Transverse colon (tissue), 4 donors: ENCODE measurements around the gene MYBL2. TPM values are rescaled to one million over a fixed set of nuclear protein-coding genes. Genes with fewer than 3 reads are reported as not detected.

Experiments
- DNase-seq: peaks from one replicate; pipeline ENCODE4 v3.0.0-alpha.2; 2019
- H3K27ac ChIP-seq, 4 donors: fragments of 200-600 bp; sonication (generic); 2 replicates each; pipeline ENCODE4 v1.5.1; 2016 to 2018; ENCODE audit warnings: inconsistent platforms in 4 of 4
- H3K27me3 ChIP-seq: fragments of 200-600 bp; sonication (generic); 2 replicates; pipeline ENCODE4 v1.5.1; 2017; ENCODE audit warnings: inconsistent platforms
- H3K36me3 ChIP-seq, 4 donors: fragments of 200-600 bp; sonication (generic); 2 replicates each; pipeline ENCODE4 v1.5.1; 2017 to 2019; ENCODE audit warnings: inconsistent platforms in 4 of 4
- H3K4me1 ChIP-seq, 4 donors: fragments of 200-600 bp; sonication (generic); 2 replicates each; pipeline ENCODE4 v1.5.1; 2017 to 2020; ENCODE audit warnings: inconsistent platforms in 4 of 4
- H3K4me3 ChIP-seq, 4 donors: fragments of 200-600 bp; sonication (generic); 1 replicate in 1 of 4; 2 replicates in 3 of 4; pipeline versions ENCODE4 v1.5.1 to v1.6.1; 2017 to 2019; ENCODE audit warnings: inconsistent platforms in 4 of 4
- H3K9me3 ChIP-seq, 2 donors: fragments of 200-600 bp; sonication (generic); 2 replicates each; pipeline ENCODE4 v1.5.1; 2017 to 2019; ENCODE audit warnings: inconsistent platforms in 2 of 2
- CTCF ChIP-seq, 5 experiments: fragments of 200-600 bp in 3 of 5; fragments of 450-650 bp in 2 of 5; sonication (generic) in 3 of 5; IDR thresholded peaks; 1 replicate in 2 of 5; 2 replicates in 3 of 5; pipeline ENCODE4 v1.5.1; 2016 to 2017; ENCODE audit warnings: antibody characterized with exemption in 5 of 5, inconsistent platforms in 3 of 5, mild to moderate bottlenecking in 2 of 5, moderate library complexity in 1 of 5
- EP300 ChIP-seq: sonication (generic); formaldehyde crosslinking; IDR thresholded peaks from one replicate; pipeline ENCODE4 v1.6.1; 2017; ENCODE audit warnings: antibody characterized with exemption, low read depth
- POLR2A ChIP-seq: fragments of 450-650 bp; IDR thresholded peaks from one replicate; pipeline ENCODE4 v1.6.1; 2016; ENCODE audit warnings: antibody characterized with exemption, mild to moderate bottlenecking, moderate library complexity
- POLR2AphosphoS5 ChIP-seq, 3 donors: sonication (generic); formaldehyde crosslinking; IDR thresholded peaks; one replicate each; pipeline ENCODE4 v1.6.1; 2016; ENCODE audit warnings: antibody characterized with exemption in 3 of 3
- WGBS, 2 donors: methylation state at CpG; one replicate each; pipeline ENCODE4 v1.1.5; 2018; ENCODE audit warnings: low coverage in 1 of 2; 5-methylcytosine and 5-hydroxymethylcytosine counted together
- in situ Hi-C, 4 donors: fragments of 200-750 bp; cut with MboI; loops; one replicate each; pipeline versions ENCODE4 v1.15.0 to v1.15.1; 2017; ENCODE audit warnings: low sequenced_read_pairs in 3 of 4, low pct_ligation_motif_present in 1 of 4, low pct_unique_long_range_greater_than_20kb in 1 of 4
- intact Hi-C: fragments of 100-400 bp; cut with DNase I; formaldehyde crosslinking; loops from one replicate; pipeline ENCODE4 v1.15.1; 2023; ENCODE audit warnings: low total_unique reads
- total RNA-seq, 4 donors: library from RNA; depleted of rRNA; stranded (reverse); fragments of >200 nt; gene quantifications; one replicate each; pipeline ENCODE4 v1.1.0, GENCODE V29; 2016

Gene MYBL2
- total RNA-seq, 4 donors from 2014 or later, result 1.1 to 134 (median 2.2) TPM

- DNase-seq, result no peak
- Histone ChIP-seq H3K4me3 (no peak overlapping the region), H3K9me3 (no peaks in the 10 kb centered on the region), H3K27me3 (no peaks in the 10 kb centered on the region), H3K27ac (no peak overlapping the region), H3K36me3 (no peaks in the 10 kb centered on the region), H3K4me1 (no peaks in the 10 kb centered on the region)
- 96 to 98% methylated on average over 3 of the region's 3 CpGs for WGBS, 2 donors
- TF ChIP-seq POLR2AphosphoS5 (IDR thresholded peaks at IDR 0.05) (no peak), CTCF (IDR thresholded peaks at IDR 0.05) (no peak), POLR2A (no peak), EP300 (no peak)
- in situ Hi-C loops, result loop anchor here in 3 of 4 donors (10.0 to 25.0 kb wide), 3 partner anchors 160 to 257 kb away; no protein-coding TSS in a partner anchor
- intact Hi-C loops, result no loop called here
Observed at GRCh38 chr20:43694763-43695162, 27.8 kb downstream of the MYBL2 start.

- H3K4me3 ChIP-seq, result no peak overlapping the region
- in situ Hi-C loops, result loop anchor here in 3 of 4 donors (10.0 to 25.0 kb wide), 3 partner anchors 161 to 258 kb away; no protein-coding TSS in a partner anchor
Observed at GRCh38 chr20:43695571-43695970, 28.7 kb downstream of the MYBL2 start.

GRCh38 chr20:43699941-43700565 is 33.1 kb downstream of the MYBL2 start:
- in situ Hi-C loops, result loop anchor here in 3 of 4 donors (10.0 to 25.0 kb wide), 3 partner anchors 165 to 263 kb away; no protein-coding TSS in a partner anchor
- intact Hi-C loops, result no loop called here

More at GRCh38 chr20:43695571-43695970, 28.7 kb downstream of the MYBL2 start:
- WGBS, 2 donors, result 90% methylated on average over 2 to 8 of the region's 8 CpGs
- no peaks in the 10 kb centered on the region for H3K4me1 ChIP-seq
- no peaks in the 10 kb centered on the region for H3K9me3 ChIP-seq
- DNase-seq, result no peak
- intact Hi-C loops, result no loop called here
- H3K27me3 ChIP-seq, result no peaks in the 10 kb centered on the region
- TF ChIP-seq POLR2A, result no peak
- no peak for TF ChIP-seq POLR2AphosphoS5 (IDR thresholded peaks at IDR 0.05)
- no peak for TF ChIP-seq EP300
- TF ChIP-seq CTCF (IDR thresholded peaks at IDR 0.05), result no peak
- H3K36me3 ChIP-seq, result no peaks in the 10 kb centered on the region
- H3K27ac ChIP-seq, result no peak overlapping the region

GRCh38 chr20:43700627-43701026 is 33.7 kb downstream of the MYBL2 start:
- in situ Hi-C loops (no loop called here), intact Hi-C loops (no loop called here)
- no peak overlapping the region for H3K4me3 ChIP-seq

More at GRCh38 chr20:43699941-43700565, 33.1 kb downstream of the MYBL2 start:
- Histone ChIP-seq H3K36me3 (no peaks in the 10 kb centered on the region), H3K27me3 (no peaks in the 10 kb centered on the region), H3K27ac (no peak overlapping the region), H3K4me3 (no peak overlapping the region), H3K9me3 (no peaks in the 10 kb centered on the region), H3K4me1 (no peaks in the 10 kb centered on the region)
- 94% methylated on average over 8 of the region's 8 CpGs; no CpG with 5 or more reads in 1 of the 2 donors for WGBS, 2 donors
- TF ChIP-seq POLR2A, result no peak
- no peak for TF ChIP-seq POLR2AphosphoS5 (IDR thresholded peaks at IDR 0.05)
- no peak for TF ChIP-seq EP300
- TF ChIP-seq CTCF (IDR thresholded peaks at IDR 0.05), result no peak
- no peak for DNase-seq

More at GRCh38 chr20:43700627-43701026, 33.7 kb downstream of the MYBL2 start:
- Histone ChIP-seq H3K36me3 (no peaks in the 10 kb centered on the region), H3K27me3 (no peaks in the 10 kb centered on the region), H3K9me3 (no peaks in the 10 kb centered on the region), H3K4me1 (no peaks in the 10 kb centered on the region), H3K27ac (no peak overlapping the region)
- 97% methylated on average over 8 of the region's 8 CpGs; no CpG with 5 or more reads in 1 of the 2 donors for WGBS, 2 donors
- no peak for TF ChIP-seq POLR2AphosphoS5 (IDR thresholded peaks at IDR 0.05)
- TF ChIP-seq CTCF (IDR thresholded peaks at IDR 0.05), result no peak
- no peak for TF ChIP-seq EP300
- TF ChIP-seq POLR2A, result no peak
- no peak for DNase-seq
